ENCODE measurements around the gene PPM1E.
"Not testable (repeated sequence)": the region's sequence is repeated elsewhere in the genome, so short reads cannot be mapped to it uniquely, and the experiment has no call there.

The PPM1E gene

GRCh38 chr17:58728798-58729197 lies 26.9 kb upstream of the PPM1E start:
- Histone ChIP-seq H3K27ac (no peak overlapping the region), H3K9me3 (ENCODE audit: severe bottlenecking) (no peaks in the 10 kb centered on the region), H3K4me3 (ENCODE audit: low read depth, low read length) (no peak overlapping the region), H3K27me3 (ENCODE audit: insufficient read depth, low read depth, severe bottlenecking) (no peaks in the 10 kb centered on the region), H3K36me3 (peaks cover 50% of the 10 kb centered on the region)
- DNase-seq = no peak
- no peak for TF ChIP-seq CTCF (IDR thresholded peaks at IDR 0.05; ENCODE audit: low read depth, low read length)

GRCh38 chr17:58730937-58731336 lies 24.7 kb upstream of the PPM1E start:
- TF ChIP-seq CTCF (IDR thresholded peaks at IDR 0.05; ENCODE audit: low read depth, low read length) = no peak
- Histone ChIP-seq H3K9me3 (ENCODE audit: severe bottlenecking) (no peaks in the 10 kb centered on the region), H3K27ac (no peak overlapping the region), H3K27me3 (ENCODE audit: insufficient read depth, low read depth, severe bottlenecking) (no peaks in the 10 kb centered on the region), H3K36me3 (peaks cover 52% of the 10 kb centered on the region), H3K4me3 (ENCODE audit: low read depth, low read length) (no peak overlapping the region)
- no peak for DNase-seq

GRCh38 chr17:58734040-58734439 lies 21.6 kb upstream of the PPM1E start:
- Histone ChIP-seq H3K4me3 (ENCODE audit: low read depth, low read length) (no peak overlapping the region), H3K27me3 (ENCODE audit: insufficient read depth, low read depth, severe bottlenecking) (no peaks in the 10 kb centered on the region), H3K36me3 (peaks cover 45% of the 10 kb centered on the region), H3K27ac (no peak overlapping the region), H3K9me3 (ENCODE audit: severe bottlenecking) (no peaks in the 10 kb centered on the region)
- DNase-seq = no peak
- no peak for TF ChIP-seq CTCF (IDR thresholded peaks at IDR 0.05; ENCODE audit: low read depth, low read length)

GRCh38 chr17:58734811-58735210 lies 20.8 kb upstream of the PPM1E start:
- no peak for TF ChIP-seq CTCF (IDR thresholded peaks at IDR 0.05; ENCODE audit: low read depth, low read length)
- H3K4me3 ChIP-seq (ENCODE audit: low read depth, low read length) = no peak overlapping the region
- H3K9me3 ChIP-seq (ENCODE audit: severe bottlenecking) = no peaks in the 10 kb centered on the region
- no peak for DNase-seq
- H3K36me3 ChIP-seq = peaks cover 37% of the 10 kb centered on the region
- H3K27me3 ChIP-seq (ENCODE audit: insufficient read depth, low read depth, severe bottlenecking) = no peaks in the 10 kb centered on the region
- H3K27ac ChIP-seq = no peak overlapping the region

- H3K9me3 ChIP-seq (ENCODE audit: severe bottlenecking) = no peaks in the 10 kb centered on the region
- no peaks in the 10 kb centered on the region for H3K27me3 ChIP-seq (ENCODE audit: insufficient read depth, low read depth, severe bottlenecking)
- DNase-seq = no peak
- H3K4me3 ChIP-seq (ENCODE audit: low read depth, low read length) = no peak overlapping the region
- H3K27ac ChIP-seq = no peak overlapping the region
- H3K36me3 ChIP-seq = no peaks in the 10 kb centered on the region
- no peak for TF ChIP-seq CTCF (IDR thresholded peaks at IDR 0.05; ENCODE audit: low read depth, low read length)
These were observed 14.5 kb upstream of the PPM1E start for GRCh38 chr17:58741121-58741625.

GRCh38 chr17:58747674-58748073 lies 8.0 kb upstream of the PPM1E start:
- no peaks in the 10 kb centered on the region for H3K27me3 ChIP-seq (ENCODE audit: insufficient read depth, low read depth, severe bottlenecking)
- no peak for DNase-seq
- H3K36me3 ChIP-seq = no peaks in the 10 kb centered on the region
- no peak for TF ChIP-seq CTCF (IDR thresholded peaks at IDR 0.05; ENCODE audit: low read depth, low read length)
- H3K27ac ChIP-seq = no peak overlapping the region
- no peaks in the 10 kb centered on the region for H3K9me3 ChIP-seq (ENCODE audit: severe bottlenecking)
- H3K4me3 ChIP-seq (ENCODE audit: low read depth, low read length) = no peak overlapping the region

- not testable (repeated sequence) for H3K4me3 ChIP-seq (ENCODE audit: low read depth, low read length); DNase-seq; H3K9me3 ChIP-seq (ENCODE audit: severe bottlenecking); H3K36me3 ChIP-seq; H3K27me3 ChIP-seq (ENCODE audit: insufficient read depth, low read depth, severe bottlenecking); H3K27ac ChIP-seq
These were observed 6.0 kb upstream of the PPM1E start for GRCh38 chr17:58749627-58750026.
